GM23338 (cell line): ENCODE results near the gene FBXO47. TPM values are rescaled to one million over a fixed set of nuclear protein-coding genes. Genes with fewer than 3 reads are reported as not detected.

Source experiments
- ATAC-seq: fragments of 200-7000 bp; cut with Tn5 transposase; 3 replicates; pipeline ENCODE4 v1.9.1; 2020
- DNase-seq: peaks from one replicate; pipeline ENCODE4 v3.0.0-alpha.2; 2015; ENCODE audit warnings: low spot score
- H2AFZ ChIP-seq: fragments of 200-600 bp; sonication (generic); 2 replicates; pipeline ENCODE4 v1.8.0; 2016; ENCODE audit warnings: antibody characterized with exemption, mild to moderate bottlenecking, moderate library complexity
- H3F3A ChIP-seq: fragments of 200-600 bp; sonication (generic); replicated peaks from 2 replicates; pipeline ENCODE4 v1.8.0; 2017; ENCODE audit warnings: antibody characterized with exemption, mixed run types, low read depth
- H3K27ac ChIP-seq: fragments of 200-600 bp; sonication (generic); 2 replicates; pipeline ENCODE4 v1.6.1; 2016; ENCODE audit warnings: low read depth
- H3K27me3 ChIP-seq: fragments of 200-600 bp; sonication (generic); 2 replicates; pipeline ENCODE4 v1.8.0; 2016; ENCODE audit warnings: mild to moderate bottlenecking, mixed run types, moderate library complexity; ENCODE audit not compliant: insufficient read depth
- H3K36me3 ChIP-seq: fragments of 200-600 bp; sonication (generic); 2 replicates; pipeline ENCODE4 v1.8.0; 2016; ENCODE audit warnings: mild to moderate bottlenecking; ENCODE audit not compliant: insufficient read depth
- H3K4me1 ChIP-seq: fragments of 200-600 bp; sonication (generic); 2 replicates; pipeline ENCODE4 v1.8.0; 2016; ENCODE audit warnings: mild to moderate bottlenecking, moderate library complexity; ENCODE audit not compliant: insufficient read depth
- H3K4me2 ChIP-seq: fragments of 200-600 bp; sonication (generic); 2 replicates; pipeline ENCODE4 v1.7.1; 2017; ENCODE audit warnings: mixed run types
- H3K4me3 ChIP-seq: fragments of 200-600 bp; sonication (generic); 2 replicates; pipeline ENCODE4 v1.6.1; 2016; ENCODE audit warnings: mixed run types
- H3K79me2 ChIP-seq: fragments of 200-600 bp; sonication (generic); replicated peaks from 2 replicates; pipeline ENCODE4 v1.8.0; 2017; ENCODE audit warnings: mild to moderate bottlenecking; ENCODE audit not compliant: insufficient read depth
- H3K9me2 ChIP-seq: fragments of 200-600 bp; sonication (generic); 2 replicates; pipeline ENCODE4 v1.8.0; 2017; ENCODE audit not compliant: insufficient read depth
- H4K20me1 ChIP-seq: fragments of 200-600 bp; sonication (generic); replicated peaks from 2 replicates; pipeline ENCODE4 v1.8.0; 2017; ENCODE audit warnings: mild to moderate bottlenecking; ENCODE audit not compliant: insufficient read depth
- H3K27ac Mint-ChIP-seq: 2 replicates; pipeline ENCODE4 v1.8.0; 2020; ENCODE audit warnings: inconsistent platforms, mild to moderate bottlenecking, moderate library complexity, mixed read lengths
- H3K27me3 Mint-ChIP-seq: 3 replicates; pipeline ENCODE4 v1.8.0; 2022; ENCODE audit warnings: low read depth, mild to moderate bottlenecking, moderate library complexity, mixed read lengths, inconsistent platforms; ENCODE audit not compliant: insufficient read depth, poor library complexity
- H3K36me3 Mint-ChIP-seq: 3 replicates; pipeline ENCODE4 v1.8.0; 2021; ENCODE audit warnings: low read depth, mild to moderate bottlenecking, inconsistent platforms, moderate library complexity, mixed read lengths
- H3K4me1 Mint-ChIP-seq: 3 replicates; pipeline ENCODE4 v1.8.0; 2020; ENCODE audit warnings: mild to moderate bottlenecking, inconsistent platforms, mixed read lengths
- H3K4me3 Mint-ChIP-seq: 3 replicates; pipeline ENCODE4 v1.8.0; 2021; ENCODE audit warnings: moderate library complexity, mild to moderate bottlenecking, inconsistent platforms, mixed read lengths
- H3K9me3 Mint-ChIP-seq: 3 replicates; pipeline ENCODE4 v1.8.0; 2020; ENCODE audit warnings: moderate library complexity, mild to moderate bottlenecking, inconsistent platforms, mixed read lengths
- EZH2 ChIP-seq: fragments of 200-600 bp; sonication (generic); IDR thresholded peaks from one replicate; pipeline ENCODE4 v1.8.0; 2017; ENCODE audit warnings: antibody characterized with exemption, mild to moderate bottlenecking, low read depth; ENCODE audit not compliant: unreplicated experiment
- POLR2AphosphoS5 ChIP-seq: IDR thresholded peaks from 2 replicates; pipeline ENCODE4 v1.6.1; 2016; ENCODE audit warnings: antibody characterized with exemption, low read depth
- STAT1 ChIP-seq: IDR thresholded peaks from one replicate; pipeline ENCODE4 v1.6.1; 2016; ENCODE audit warnings: antibody characterized with exemption; ENCODE audit not compliant: unreplicated experiment
- ZNF462 ChIP-seq: fragments of 250-450 bp; sonication (Bioruptor Pico); IDR thresholded peaks from 2 replicates; pipeline ENCODE4 v1.5.0; 2020; ENCODE audit warnings: mild to moderate bottlenecking, moderate library complexity
- polyA plus RNA-seq: library from polyadenylated mRNA; unstranded; fragments of >200 nt; fragmentation: Nextera tagmentation; extraction: Ambion mirVana; gene quantifications from 2 replicates; pipeline ENCODE4 v1.2.1, GENCODE V29; 2016
- total RNA-seq: library from RNA; depleted of rRNA; stranded (reverse); fragments of >200 nt; shearing (Covaris generic); gene quantifications from 2 replicates; pipeline ENCODE4 v1.2.3, GENCODE V29; 2014
- TF ChIP-seq, protein P1 (sequence below): IDR thresholded peaks from 2 replicates; pipeline ENCODE4 v1.6.1; 2016; ENCODE audit warnings: antibody characterized with exemption

The FBXO47 gene
- total and polyA plus RNA-seq, 2 experiments from 2014 or later, result not detected

GRCh38 chr17:38897671-38898290 lies 69.4 kb downstream of the FBXO47 start:
- peaks cover 35% of the 10 kb centered on the region for H3K4me1 ChIP-seq
- 0 out of 2 replicates have a peak overlapping the region, but pooled peaks have one; percentile 19 for H3K27ac ChIP-seq
- Mint-ChIP-seq H3K4me3 (no peak overlapping the region), H3K27me3 (peaks cover 4% of the 10 kb centered on the region), H3K36me3 (peaks cover 36% of the 10 kb centered on the region), H3K9me3 (no peaks in the 10 kb centered on the region), H3K27ac (0 out of 2 replicates have a peak overlapping the region, but pooled peaks have one; percentile 77), H3K4me1 (peaks cover 40% of the 10 kb centered on the region)
- TF ChIP-seq EZH2, result no peak
- no peak for TF ChIP-seq ZNF462 (CRISPR knock-in tag)
- TF ChIP-seq, protein P1, sequence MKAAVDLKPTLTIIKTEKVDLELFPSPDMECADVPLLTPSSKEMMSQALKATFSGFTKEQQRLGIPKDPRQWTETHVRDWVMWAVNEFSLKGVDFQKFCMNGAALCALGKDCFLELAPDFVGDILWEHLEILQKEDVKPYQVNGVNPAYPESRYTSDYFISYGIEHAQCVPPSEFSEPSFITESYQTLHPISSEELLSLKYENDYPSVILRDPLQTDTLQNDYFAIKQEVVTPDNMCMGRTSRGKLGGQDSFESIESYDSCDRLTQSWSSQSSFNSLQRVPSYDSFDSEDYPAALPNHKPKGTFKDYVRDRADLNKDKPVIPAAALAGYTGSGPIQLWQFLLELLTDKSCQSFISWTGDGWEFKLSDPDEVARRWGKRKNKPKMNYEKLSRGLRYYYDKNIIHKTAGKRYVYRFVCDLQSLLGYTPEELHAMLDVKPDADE, result no peak
- TF ChIP-seq POLR2AphosphoS5, result no peak
- TF ChIP-seq STAT1, result no peak
- no peak overlapping the region for H2AFZ ChIP-seq
- no peaks in the 10 kb centered on the region for H3K36me3 ChIP-seq
- DNase-seq (no peak), ATAC-seq (no peak)
- H3K27me3 ChIP-seq, result no peaks in the 10 kb centered on the region
- H3K4me3 ChIP-seq, result no peak overlapping the region
- H4K20me1 ChIP-seq, result no peaks in the 10 kb centered on the region; the same call in 1 of the 2 replicates
- no peaks in the 10 kb centered on the region for H3K9me2 ChIP-seq
- no peak overlapping the region for H3K4me2 ChIP-seq
- peaks cover 6% of the 10 kb centered on the region; the same call in 1 of the 2 replicates for H3K79me2 ChIP-seq
- 0 out of 2 replicates have a peak, but pooled peaks cover 14% of the 10 kb centered on the region for H3F3A ChIP-seq
